B cell (primary cell): ENCODE data around the gene TOP3B.

Source experiments
- EZH2 ChIP-seq: IDR thresholded peaks from 2 replicates; pipeline ENCODE4 v1.6.1; 2012; ENCODE audit warnings: borderline replicate concordance, low read depth, mild to moderate bottlenecking, moderate library complexity, low read length; ENCODE audit not compliant: insufficient read depth, poor library complexity, severe bottlenecking
- TF ChIP-seq, protein P1 (sequence below): fragments of 200-600 bp; IDR thresholded peaks from one replicate; pipeline ENCODE4 v1.8.0; 2022; ENCODE audit warnings: antibody characterized with exemption, mild to moderate bottlenecking

DNA sequence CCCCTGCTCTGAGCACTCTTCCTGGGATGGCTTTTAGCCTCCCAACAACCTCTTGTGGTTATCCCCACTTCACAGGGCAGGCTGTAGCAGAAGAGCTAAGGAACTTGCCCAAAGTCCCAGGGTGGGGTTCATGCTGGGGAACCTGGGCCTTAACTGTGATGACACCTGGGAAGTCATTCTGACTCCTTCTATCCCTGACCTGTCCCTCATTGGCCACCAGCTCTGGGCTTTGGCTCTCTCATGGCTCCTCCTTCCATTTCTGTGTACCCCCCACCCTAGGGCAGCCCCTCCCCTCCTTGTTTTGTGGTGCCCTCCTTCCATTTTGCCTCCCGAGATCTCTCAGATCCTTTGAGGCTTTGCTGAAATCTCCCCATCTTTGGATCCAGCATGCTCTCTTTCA, 32.6 kb downstream of the TOP3B start:
- TF ChIP-seq, protein P1, sequence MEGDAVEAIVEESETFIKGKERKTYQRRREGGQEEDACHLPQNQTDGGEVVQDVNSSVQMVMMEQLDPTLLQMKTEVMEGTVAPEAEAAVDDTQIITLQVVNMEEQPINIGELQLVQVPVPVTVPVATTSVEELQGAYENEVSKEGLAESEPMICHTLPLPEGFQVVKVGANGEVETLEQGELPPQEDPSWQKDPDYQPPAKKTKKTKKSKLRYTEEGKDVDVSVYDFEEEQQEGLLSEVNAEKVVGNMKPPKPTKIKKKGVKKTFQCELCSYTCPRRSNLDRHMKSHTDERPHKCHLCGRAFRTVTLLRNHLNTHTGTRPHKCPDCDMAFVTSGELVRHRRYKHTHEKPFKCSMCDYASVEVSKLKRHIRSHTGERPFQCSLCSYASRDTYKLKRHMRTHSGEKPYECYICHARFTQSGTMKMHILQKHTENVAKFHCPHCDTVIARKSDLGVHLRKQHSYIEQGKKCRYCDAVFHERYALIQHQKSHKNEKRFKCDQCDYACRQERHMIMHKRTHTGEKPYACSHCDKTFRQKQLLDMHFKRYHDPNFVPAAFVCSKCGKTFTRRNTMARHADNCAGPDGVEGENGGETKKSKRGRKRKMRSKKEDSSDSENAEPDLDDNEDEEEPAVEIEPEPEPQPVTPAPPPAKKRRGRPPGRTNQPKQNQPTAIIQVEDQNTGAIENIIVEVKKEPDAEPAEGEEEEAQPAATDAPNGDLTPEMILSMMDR = no peak
- no peak for TF ChIP-seq EZH2
